Neuron (in vitro differentiated cells): ENCODE results near the gene ABL2.
"Not testable (repeated sequence)": the region's sequence is repeated elsewhere in the genome, so short reads cannot be mapped to it uniquely, and the experiment has no call there.

Experiments
- H2AFZ ChIP-seq: one replicate; pipeline ENCODE4 v1.6.1; 2013; ENCODE audit warnings: low read depth, mild to moderate bottlenecking, inconsistent platforms, low read length, moderate library complexity
- H3K27me3 ChIP-seq: one replicate; pipeline ENCODE4 v1.6.1; 2013; ENCODE audit warnings: low read length; ENCODE audit not compliant: insufficient read depth
- H3K36me3 ChIP-seq: one replicate; pipeline ENCODE4 v1.6.1; 2013; ENCODE audit warnings: low read length; ENCODE audit not compliant: insufficient read depth
- H3K4me1 ChIP-seq: one replicate; pipeline ENCODE4 v1.6.1; 2013; ENCODE audit warnings: low read length; ENCODE audit not compliant: insufficient read depth
- H3K4me3 ChIP-seq: 2 replicates; pipeline ENCODE4 v1.5.1; 2013; ENCODE audit warnings: mild to moderate bottlenecking, low read length, moderate library complexity
- H3K9me3 ChIP-seq: one replicate; pipeline ENCODE4 v1.6.1; 2013; ENCODE audit warnings: low read length

Gene ABL2

DNA sequence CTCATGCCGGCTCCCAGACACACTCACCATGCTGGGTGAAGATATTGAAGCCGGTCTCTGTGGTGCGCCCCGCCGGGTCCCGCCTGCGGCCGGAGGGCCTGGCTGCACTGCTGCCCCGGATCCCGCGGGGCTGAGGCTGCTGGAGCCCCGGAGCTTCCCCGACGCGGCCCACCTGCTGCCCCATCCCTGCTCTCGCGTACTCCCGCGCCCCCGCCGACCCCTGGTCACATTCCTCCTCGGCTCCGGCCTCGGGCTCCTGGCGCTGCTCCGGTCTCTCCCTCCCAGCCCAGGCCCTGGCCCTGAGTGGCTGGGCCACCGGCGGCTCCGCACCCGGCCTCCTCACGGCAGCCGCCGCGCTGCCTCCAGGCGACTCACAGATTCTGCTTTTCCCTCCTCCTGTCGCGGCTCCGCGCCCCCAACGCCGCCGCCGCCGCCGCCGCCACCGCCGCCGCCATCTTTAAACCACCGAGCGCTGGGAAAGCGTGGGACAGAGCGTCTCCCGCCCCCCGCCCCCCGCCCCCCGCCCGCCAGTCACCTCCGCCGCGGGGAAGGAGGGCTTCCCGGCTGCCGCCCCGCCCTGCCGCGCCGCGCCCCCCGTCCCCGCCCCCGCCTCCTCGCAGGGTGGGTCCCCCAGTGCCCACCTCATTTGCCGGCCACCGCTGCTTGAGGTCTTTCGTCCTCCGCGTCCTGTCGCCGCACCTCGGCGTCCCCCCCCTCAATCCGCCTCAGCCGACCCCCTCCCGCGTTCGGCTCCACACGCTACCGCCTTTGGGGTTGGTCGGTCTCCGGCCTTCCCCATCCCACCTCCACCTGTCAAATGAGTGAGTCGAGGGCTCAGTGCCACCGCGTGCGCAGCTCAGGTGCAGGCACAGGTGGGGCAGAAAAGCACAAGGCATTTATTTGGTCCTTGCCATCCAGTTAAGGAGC, at the start of gene ABL2:
Gene ABL2, minus strand, starts transcription at position 464 of the 927 bp plus-strand sequence. Its CDS starts 280 bp downstream, at position 184.
- Histone ChIP-seq H3K4me3 (peak within 1 kb of the TSS; percentile 92), H3K9me3 (no peaks in the 10 kb centered on the region), H3K27me3 (no peaks in the 10 kb centered on the region), H3K36me3 (peaks cover 8% of the 10 kb centered on the region), H3K4me1 (peaks cover 12% of the 10 kb centered on the region), H2AFZ (peak within 1 kb of the TSS; percentile 96)

DNA sequence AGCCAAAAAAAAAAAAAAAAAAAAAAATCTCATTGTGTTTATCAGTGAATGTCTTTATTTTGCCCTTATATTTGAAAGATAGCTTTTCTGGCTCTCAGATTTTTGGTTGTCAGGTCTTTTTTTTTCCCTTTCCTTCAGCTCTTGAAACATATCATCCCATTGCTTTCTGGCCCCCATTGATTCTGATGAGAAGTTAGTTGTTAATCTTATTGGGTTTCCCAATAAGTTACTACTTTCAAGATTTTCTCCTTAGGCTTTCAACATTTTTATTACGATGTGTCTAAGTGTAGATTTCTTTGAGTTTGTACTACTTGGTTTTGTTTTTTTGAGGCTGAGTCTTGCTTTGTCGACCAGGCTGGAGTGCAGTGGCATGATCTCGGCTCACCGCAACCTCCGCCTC, 49.4 kb upstream of the ABL2 start:
- Histone ChIP-seq H3K4me1 (no peaks in the 10 kb centered on the region), H3K36me3 (no peaks in the 10 kb centered on the region), H3K9me3 (no peaks in the 10 kb centered on the region), H3K27me3 (no peaks in the 10 kb centered on the region), H3K4me3 (no peak overlapping the region), H2AFZ (no peak overlapping the region)

DNA sequence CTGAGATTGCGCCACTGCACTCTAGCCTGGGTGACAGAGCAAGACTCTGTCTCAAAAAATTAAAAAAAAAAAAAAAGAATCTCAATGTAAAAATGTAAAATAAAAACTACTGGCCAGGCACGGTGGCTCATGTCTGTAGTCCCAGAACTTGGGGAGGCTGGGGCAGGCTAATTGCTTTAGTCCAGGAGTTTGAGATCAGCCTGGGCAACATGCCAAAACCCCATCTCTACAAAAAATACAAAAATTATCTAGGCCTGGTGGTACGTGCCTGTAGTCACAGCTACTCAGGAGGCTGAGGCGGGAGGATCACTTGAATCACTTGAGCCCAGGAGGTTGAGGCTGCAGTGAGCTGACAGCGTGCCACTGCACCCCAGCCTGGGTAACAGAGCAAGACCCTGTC, 44.9 kb upstream of the ABL2 start:
- not testable (repeated sequence) for H3K4me3 ChIP-seq, H3K36me3 ChIP-seq, H2AFZ ChIP-seq, H3K27me3 ChIP-seq, H3K9me3 ChIP-seq, H3K4me1 ChIP-seq

DNA sequence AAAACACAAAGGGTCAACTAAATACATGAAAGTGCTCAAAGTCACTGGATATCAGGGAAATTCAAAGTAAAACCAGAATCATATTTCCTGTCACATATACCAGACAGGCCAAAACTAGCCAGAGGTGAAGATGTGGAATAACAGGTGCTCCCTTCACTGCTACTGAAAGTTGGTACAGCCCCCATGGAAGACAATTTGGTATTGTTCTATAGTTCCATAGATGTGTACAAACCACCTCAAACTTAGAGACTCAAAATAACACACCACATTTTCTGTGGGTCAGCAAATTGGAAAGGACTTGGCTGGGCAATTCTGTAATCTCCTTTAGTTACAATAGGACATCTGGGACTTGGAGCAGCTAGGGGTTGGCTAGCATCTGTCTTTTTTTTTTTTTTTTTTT, 39.6 kb upstream of the ABL2 start:
- Histone ChIP-seq H3K9me3 (no peaks in the 10 kb centered on the region), H3K4me1 (no peaks in the 10 kb centered on the region), H3K36me3 (no peaks in the 10 kb centered on the region), H2AFZ (no peak overlapping the region), H3K4me3 (no peak overlapping the region), H3K27me3 (no peaks in the 10 kb centered on the region)

DNA sequence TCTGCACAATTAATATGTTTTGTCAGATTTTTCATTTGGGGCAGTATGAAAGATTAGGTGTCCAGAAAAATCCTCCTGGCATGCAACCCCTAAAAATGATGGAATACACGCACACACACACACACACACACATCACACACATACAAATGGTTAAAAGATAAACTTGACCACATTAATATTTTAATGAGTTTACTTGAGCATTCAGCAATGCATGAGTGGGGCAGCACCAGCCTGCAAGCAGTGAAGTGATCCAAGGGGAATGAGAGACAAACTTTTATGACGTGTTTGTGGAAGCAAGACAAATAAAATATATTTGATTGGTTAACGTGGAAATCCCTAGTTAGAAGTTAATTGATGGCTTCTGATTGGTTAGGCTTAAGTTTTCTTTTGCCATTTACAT, 35.0 kb upstream of the ABL2 start:
- Histone ChIP-seq H3K36me3 (no peaks in the 10 kb centered on the region), H3K9me3 (no peaks in the 10 kb centered on the region), H2AFZ (no peak overlapping the region), H3K27me3 (no peaks in the 10 kb centered on the region), H3K4me3 (no peak overlapping the region), H3K4me1 (no peaks in the 10 kb centered on the region)

DNA sequence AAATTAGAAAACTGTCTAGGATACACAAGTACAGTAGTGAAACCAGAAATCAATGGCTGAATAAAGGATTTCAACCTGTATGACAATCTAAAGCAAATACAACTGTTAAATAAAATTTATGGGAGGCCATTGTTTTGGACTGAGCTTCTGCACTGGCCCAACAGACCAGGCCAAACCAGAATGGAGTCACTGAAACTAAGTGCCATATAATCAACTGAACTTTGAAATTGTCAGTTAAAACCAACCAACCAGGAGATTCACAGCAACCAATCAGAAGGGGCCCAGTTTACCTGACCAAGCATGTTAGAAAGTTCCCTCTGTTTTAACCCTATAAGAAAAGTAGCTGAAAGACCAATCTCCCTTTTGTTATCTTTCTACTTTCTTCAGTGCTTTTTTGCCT, 33.6 kb upstream of the ABL2 start:
- H2AFZ ChIP-seq: no peak overlapping the region
- H3K27me3 ChIP-seq: no peaks in the 10 kb centered on the region
- H3K9me3 ChIP-seq: no peaks in the 10 kb centered on the region
- H3K36me3 ChIP-seq: no peaks in the 10 kb centered on the region
- H3K4me3 ChIP-seq: no peak overlapping the region
- H3K4me1 ChIP-seq: no peaks in the 10 kb centered on the region

DNA sequence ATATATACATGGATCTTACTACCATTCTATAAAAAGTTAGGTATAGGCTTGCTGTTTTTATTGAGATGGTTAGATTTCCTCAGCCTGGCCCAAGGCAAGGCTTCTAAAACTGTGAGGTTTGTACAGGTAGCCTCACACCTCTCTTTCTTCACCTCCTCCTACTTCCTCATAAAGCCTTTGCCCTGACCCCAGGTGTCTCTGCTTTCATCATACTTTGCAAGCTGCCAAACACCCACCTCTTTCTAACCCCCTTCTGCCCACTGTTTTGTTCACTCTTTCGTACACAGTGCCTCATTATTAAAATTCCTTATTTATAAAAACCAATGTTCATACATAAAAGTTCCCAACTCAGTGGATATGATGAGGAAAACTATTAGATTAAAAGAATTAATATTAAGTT, 32.7 kb upstream of the ABL2 start:
- no peaks in the 10 kb centered on the region for H3K9me3 ChIP-seq
- no peaks in the 10 kb centered on the region for H3K27me3 ChIP-seq
- no peaks in the 10 kb centered on the region for H3K36me3 ChIP-seq
- no peak overlapping the region for H3K4me3 ChIP-seq
- H3K4me1 ChIP-seq: no peaks in the 10 kb centered on the region
- no peak overlapping the region for H2AFZ ChIP-seq

DNA sequence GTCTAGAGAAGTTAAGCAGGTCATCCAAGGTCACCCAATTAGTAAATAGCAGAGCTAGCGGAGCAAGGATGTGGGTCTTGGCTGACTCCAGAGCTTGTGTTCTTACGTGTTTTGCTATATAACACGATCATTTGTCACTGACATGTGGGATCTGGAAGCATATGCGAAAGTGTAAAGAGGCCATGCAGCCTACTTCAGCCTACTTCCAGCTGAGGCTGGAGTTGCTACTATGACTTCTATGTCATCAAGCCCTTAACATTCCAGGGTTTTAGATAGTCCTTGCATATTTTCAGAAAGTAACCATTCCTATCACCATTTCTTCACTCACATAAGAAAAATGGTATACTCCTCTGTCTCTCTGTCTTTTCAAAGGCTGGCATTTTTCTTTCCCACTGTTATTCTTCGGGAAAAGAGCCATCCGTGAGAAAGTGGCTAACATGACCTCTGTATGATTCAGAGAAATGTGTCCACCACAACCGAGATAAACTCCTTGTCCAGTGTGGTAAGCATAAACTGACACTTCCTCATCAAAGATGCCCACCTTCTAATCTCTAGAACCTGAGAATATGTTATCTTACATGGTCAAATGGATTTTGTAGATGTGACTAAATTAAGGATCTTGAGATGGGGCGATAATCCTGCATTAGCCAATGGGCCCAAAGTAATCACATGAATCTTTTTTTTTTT, 24.0 kb upstream of the ABL2 start:
- Histone ChIP-seq H3K4me1 (no peaks in the 10 kb centered on the region), H3K9me3 (no peaks in the 10 kb centered on the region), H3K4me3 (no peak overlapping the region), H3K36me3 (no peaks in the 10 kb centered on the region), H3K27me3 (no peaks in the 10 kb centered on the region), H2AFZ (no peak overlapping the region)

DNA sequence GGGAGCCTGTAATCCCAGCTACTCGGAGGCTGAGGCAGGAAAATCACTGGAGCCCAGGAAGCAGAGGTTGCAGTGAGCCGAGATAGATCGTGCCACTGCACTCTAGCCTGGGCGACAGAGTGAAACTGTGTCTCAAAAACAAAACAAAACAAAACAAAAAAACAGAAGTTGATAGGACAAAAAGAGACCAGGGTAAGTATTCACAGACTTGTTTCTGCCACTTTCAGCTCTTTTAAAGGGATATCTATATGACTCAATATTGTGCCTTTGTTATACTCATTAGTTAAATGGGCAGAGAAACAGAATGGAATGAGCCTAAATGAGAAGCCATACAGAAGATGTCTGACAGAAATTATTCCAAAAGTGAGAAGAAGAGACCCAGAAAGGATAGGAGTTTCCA, 23.1 kb upstream of the ABL2 start:
- Histone ChIP-seq H3K9me3 (no peaks in the 10 kb centered on the region), H3K36me3 (no peaks in the 10 kb centered on the region), H3K27me3 (no peaks in the 10 kb centered on the region), H3K4me3 (no peak overlapping the region), H3K4me1 (no peaks in the 10 kb centered on the region), H2AFZ (no peak overlapping the region)

DNA sequence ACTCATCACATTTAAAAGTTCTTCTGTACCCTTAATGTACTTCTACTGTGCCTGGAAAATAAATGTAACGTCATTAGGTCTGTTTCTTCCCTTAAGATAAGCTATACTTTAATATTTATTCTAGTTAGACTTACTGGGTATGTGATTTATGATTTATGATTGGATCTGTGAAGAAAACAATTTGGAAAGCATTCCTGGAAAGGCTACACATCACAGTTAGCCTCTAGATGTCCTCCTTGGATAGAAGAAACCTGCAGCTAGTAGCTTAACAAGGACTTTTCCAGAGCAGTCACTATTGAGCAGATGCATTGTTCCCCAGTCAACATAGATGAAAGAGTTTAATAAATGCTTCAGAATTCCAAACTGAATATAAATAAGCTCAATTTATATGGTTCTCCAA, 22.2 kb upstream of the ABL2 start:
- H3K4me3 ChIP-seq: no peak overlapping the region
- H2AFZ ChIP-seq: no peak overlapping the region
- H3K36me3 ChIP-seq: no peaks in the 10 kb centered on the region
- no peaks in the 10 kb centered on the region for H3K9me3 ChIP-seq
- H3K4me1 ChIP-seq: peaks cover 2% of the 10 kb centered on the region
- H3K27me3 ChIP-seq: no peaks in the 10 kb centered on the region

DNA sequence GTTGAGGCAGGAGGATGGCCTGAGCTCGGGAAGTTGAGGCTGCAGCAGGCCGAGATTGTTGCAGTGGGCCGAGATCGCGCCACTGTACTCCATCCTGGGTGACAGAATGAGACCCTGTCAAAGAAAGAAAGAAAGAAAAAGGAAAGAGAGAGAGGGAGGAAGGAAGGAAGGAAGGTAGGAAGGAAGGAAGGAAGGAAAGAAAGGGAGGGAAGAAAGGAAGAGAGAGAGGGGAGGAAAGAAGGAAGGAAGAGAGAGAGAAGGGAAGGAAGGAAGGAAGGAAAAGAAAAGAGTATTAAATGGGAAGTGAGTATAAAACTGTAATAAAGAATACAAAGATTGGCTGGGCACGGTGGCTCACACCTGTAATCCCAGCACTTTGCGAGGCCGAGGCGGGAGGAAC, 18.4 kb upstream of the ABL2 start:
- H3K27me3 ChIP-seq: no peaks in the 10 kb centered on the region
- no peaks in the 10 kb centered on the region for H3K9me3 ChIP-seq
- H3K4me3 ChIP-seq: no peak overlapping the region

DNA sequence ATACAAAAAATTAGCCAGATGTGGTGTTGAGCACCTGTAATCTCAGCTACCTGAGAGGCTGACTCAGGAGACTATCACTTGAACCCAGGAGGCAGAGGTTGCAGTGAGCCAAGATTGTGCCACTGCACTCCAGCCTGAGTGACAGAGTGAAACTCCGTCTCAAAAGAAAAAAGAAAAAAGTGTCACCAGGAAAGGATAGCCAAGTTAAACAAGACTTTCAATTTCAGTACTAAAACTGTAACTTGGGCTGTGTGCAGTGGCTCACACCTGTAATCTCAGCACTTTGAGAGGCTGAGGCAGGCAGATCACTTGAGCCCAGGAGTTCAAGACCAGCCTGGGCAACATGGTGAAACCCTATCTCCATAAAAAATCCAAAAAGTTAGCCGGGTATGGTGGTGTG, 15.9 kb upstream of the ABL2 start:
- not testable (repeated sequence) for H2AFZ ChIP-seq, H3K36me3 ChIP-seq, H3K9me3 ChIP-seq, H3K4me3 ChIP-seq, H3K27me3 ChIP-seq, H3K4me1 ChIP-seq

More for the DNA sequence above, 18.4 kb upstream of the ABL2 start:
- no peaks in the 10 kb centered on the region for H3K36me3 ChIP-seq
- no peak overlapping the region for H2AFZ ChIP-seq
- H3K4me1 ChIP-seq: peaks cover 2% of the 10 kb centered on the region

DNA sequence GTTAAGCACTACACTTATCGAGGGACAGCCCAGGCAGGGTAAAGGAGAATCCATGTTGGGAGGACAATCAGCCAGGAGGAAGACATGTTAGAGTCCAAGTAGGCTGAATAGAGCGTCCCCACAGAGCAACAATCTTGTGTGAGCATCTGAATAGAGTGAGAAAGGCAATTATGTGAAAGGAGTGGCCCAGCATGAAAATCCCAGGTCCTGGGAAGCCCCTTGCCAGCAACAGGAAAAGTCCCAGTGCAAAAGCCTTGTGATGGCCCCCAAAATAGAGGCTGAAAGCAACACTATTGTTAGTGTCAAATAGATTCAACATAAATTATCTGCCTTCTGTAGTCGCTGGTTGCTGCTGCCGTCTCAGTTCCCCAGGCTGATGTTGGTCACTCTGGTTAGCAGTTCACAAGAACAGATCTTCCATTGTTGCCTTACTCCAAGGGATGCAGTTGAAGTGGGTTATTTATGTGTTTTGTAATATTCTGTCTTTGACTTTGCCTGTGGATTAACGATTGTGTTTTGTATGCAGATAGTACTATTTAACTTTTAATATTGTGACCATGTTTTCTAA, 12.1 kb upstream of the ABL2 start:
- Histone ChIP-seq H3K4me1 (peaks cover 4% of the 10 kb centered on the region), H3K36me3 (no peaks in the 10 kb centered on the region), H2AFZ (peak overlapping the region; percentile 72), H3K27me3 (no peaks in the 10 kb centered on the region), H3K9me3 (no peaks in the 10 kb centered on the region), H3K4me3 (peak overlapping the region; percentile 16)
